A549 treated with ZK216348 at 1 μM for 4 hours (cell line): ENCODE results near the gene VTI1A. TPM values are rescaled to one million over a fixed set of nuclear protein-coding genes. Genes with fewer than 3 reads are reported as not detected.

ENCODE experiments used
- total RNA-seq: library from RNA; stranded (reverse); fragments of 200-300 nt; extraction: Qiagen RNA extraction; gene quantifications from 5 replicates; pipeline ENCODE4 v1.2.3, GENCODE V29; 2022; ENCODE audit warnings: low read depth

The VTI1A gene
- 9.2 to 14.4 TPM (median 14.0 TPM) in 5 replicates for total RNA-seq

GRCh38 chr10:112446855-112447619, at the start of gene VTI1A, which contains the start of gene ZDHHC6:
TSS of gene VTI1A (plus strand) at chr10:112447215. CDS start at chr10:112447374, 159 bp downstream.
TSS of gene ZDHHC6 (minus strand) at chr10:112446914. CDS start at chr10:112445436, 1,478 bp downstream.

Other genes starting within 250 kb of the VTI1A start
- gene TECTB, start 163.8 kb upstream of the VTI1A start, total RNA-seq, result not detected in 5 replicates
- 0.18 to 0.43 TPM (median 0.21 TPM) in 5 replicates for gene ACSL5, start 73.1 kb upstream of the VTI1A start, total RNA-seq
- 26.0 to 37.5 TPM (median 31.3 TPM) in 5 replicates for gene ZDHHC6, start 301 bp upstream of the VTI1A start, total RNA-seq